HL-60 (cell line): ENCODE results near the gene SNCA.

Experiments
- DNase-seq, 2 experiments: peaks; one replicate each; pipeline ENCODE4 v3.0.0-alpha.2; 2010 to 2020; ENCODE audit warnings: low read depth in 1 of 2, low spot score in 1 of 2
- H3K27ac ChIP-seq: fragments of 250-450 bp; sonication (Bioruptor Pico); replicated peaks from 2 replicates; pipeline ENCODE4 v1.5.1; 2020; ENCODE audit warnings: mild to moderate bottlenecking, moderate library complexity
- H3K27me3 ChIP-seq: fragments of 250-450 bp; sonication (Bioruptor Pico); 2 replicates; pipeline ENCODE4 v1.5.1; 2021; ENCODE audit warnings: mild to moderate bottlenecking, moderate library complexity; ENCODE audit not compliant: insufficient read depth, poor library complexity, severe bottlenecking
- H3K4me3 ChIP-seq: replicated peaks from 2 replicates; pipeline ENCODE4 v1.5.1; 2011; ENCODE audit warnings: mild to moderate bottlenecking, control low read depth, low read length; ENCODE audit not compliant: insufficient read depth
- CTCF ChIP-seq: IDR thresholded peaks from one replicate; pipeline ENCODE4 v1.5.1; 2011; ENCODE audit warnings: low read length, control low read depth, inconsistent platforms; ENCODE audit not compliant: insufficient read depth
- GABPA ChIP-seq: IDR thresholded peaks from 2 replicates; pipeline ENCODE4 v1.6.1; 2012; ENCODE audit warnings: low read depth
- POLR2AphosphoS5 ChIP-seq: IDR thresholded peaks from 2 replicates; pipeline ENCODE4 v1.6.1; 2012; ENCODE audit warnings: low read depth
- REST ChIP-seq: IDR thresholded peaks from 2 replicates; pipeline ENCODE4 v1.6.1; 2012; ENCODE audit warnings: low read depth; ENCODE audit not compliant: insufficient replicate concordance
- SPI1 ChIP-seq: IDR thresholded peaks from 2 replicates; pipeline ENCODE4 v1.6.1; 2012; ENCODE audit warnings: low read depth, mild to moderate bottlenecking, borderline replicate concordance

Gene SNCA

GRCh38 chr4:89724716-89725115 is 112.2 kb downstream of the SNCA start:
- no peak overlapping the region for H3K27ac ChIP-seq
- no peak overlapping the region for H3K4me3 ChIP-seq
- TF ChIP-seq SPI1: no peak
- no peak for TF ChIP-seq CTCF
- no peak for TF ChIP-seq REST
- TF ChIP-seq POLR2AphosphoS5: no peak
- no peak for DNase-seq
- no peaks in the 10 kb centered on the region for H3K27me3 ChIP-seq

- Histone ChIP-seq H3K27me3 (no peaks in the 10 kb centered on the region), H3K4me3 (no peak overlapping the region), H3K27ac (no peak overlapping the region)
- no peak for DNase-seq
- TF ChIP-seq GABPA (no peak), REST (no peak)
Observed at GRCh38 chr4:89723096-89723495, 113.9 kb downstream of the SNCA start.

GRCh38 chr4:89722517-89722916 is 114.4 kb downstream of the SNCA start:
- Histone ChIP-seq H3K27ac (no peak overlapping the region), H3K4me3 (no peak overlapping the region), H3K27me3 (no peaks in the 10 kb centered on the region)
- TF ChIP-seq GABPA (no peak), SPI1 (no peak), POLR2AphosphoS5 (no peak), CTCF (no peak), REST (no peak)
- DNase-seq: no peak

GRCh38 chr4:89720981-89721380 is 116.0 kb downstream of the SNCA start:
- no peak overlapping the region for H3K27ac ChIP-seq
- DNase-seq: no peak

More at GRCh38 chr4:89720981-89721380, 116.0 kb downstream of the SNCA start:
- H3K27me3 ChIP-seq: no peaks in the 10 kb centered on the region
- no peak overlapping the region for H3K4me3 ChIP-seq
- TF ChIP-seq GABPA (no peak), REST (no peak), POLR2AphosphoS5 (no peak), CTCF (no peak), SPI1 (no peak)
